HepG2 (cell line): Measurements from ENCODE around the gene EHBP1. TPM values are rescaled to one million over a fixed set of nuclear protein-coding genes. Genes with fewer than 3 reads are reported as not detected.

ENCODE experiments used
- FOXA1 ChIP-seq, 2 experiments: fragments of 450-650 bp in 1 of 2; sonication (generic) in 1 of 2; formaldehyde crosslinking in 1 of 2; IDR thresholded peaks; 2 replicates each; pipeline versions ENCODE4 v1.4.0 to v1.6.1; 2016 to 2020; ENCODE audit warnings: missing genetic modification reagents in 1 of 2
- FOXK2 ChIP-seq: fragments of 450-650 bp; IDR thresholded peaks from 2 replicates; pipeline ENCODE4 v1.6.1; 2016
- MATR3 ChIP-seq: sonication (generic); formaldehyde crosslinking; IDR thresholded peaks from 2 replicates; pipeline ENCODE4 v1.4.0; 2020; ENCODE audit warnings: missing genetic modification reagents
- SRF ChIP-seq: IDR thresholded peaks from 2 replicates; pipeline ENCODE4 v1.6.1; 2011; ENCODE audit warnings: mild to moderate bottlenecking, low read depth, low read length, moderate library complexity
- ZNF225 ChIP-seq: sonication (generic); formaldehyde crosslinking; IDR thresholded peaks from 2 replicates; pipeline ENCODE4 v1.4.0; 2020; ENCODE audit warnings: mild to moderate bottlenecking, missing genetic modification reagents
- ZNF335 ChIP-seq: sonication (generic); formaldehyde crosslinking; IDR thresholded peaks from 2 replicates; pipeline ENCODE4 v1.4.0; 2020; ENCODE audit warnings: missing genetic modification reagents
- ZNF629 ChIP-seq: sonication (generic); formaldehyde crosslinking; conservative IDR thresholded peaks from 2 replicates; pipeline ENCODE4 v1.5.0; 2020; ENCODE audit warnings: missing genetic modification reagents
- polyA plus RNA-seq, 8 experiments: library from polyadenylated mRNA; depleted of rRNA in 3 of 8; stranded (reverse) in 7 of 8; unstranded in 1 of 8; fragments of >200 nt; fragmentation: Illumina TruSeq in 4 of 8; extraction: Trizol in 4 of 8; gene quantifications; 2 replicates each; pipeline versions ENCODE4 v1.2.1 to v1.2.3, GENCODE V29; 2011 to 2016; ENCODE audit warnings: low read depth in 4 of 8, missing spikeins in 1 of 8, mixed read lengths in 1 of 8; ENCODE audit not compliant: insufficient read depth in 1 of 8
- total RNA-seq, 5 experiments: library from RNA; depleted of rRNA; stranded (reverse); fragments of >200 nt; fragmentation: Illumina TruSeq; extraction: Trizol; gene quantifications; 2 replicates each; pipeline ENCODE4 v1.2.3, GENCODE V29; 2016; ENCODE audit warnings: low read depth in 1 of 5
- TF ChIP-seq, protein P1 (sequence below): sonication (generic); formaldehyde crosslinking; IDR thresholded peaks from 2 replicates; pipeline ENCODE4 v1.5.1; 2020; ENCODE audit warnings: mild to moderate bottlenecking, missing genetic modification reagents, borderline replicate concordance
- TF ChIP-seq, protein P2 (sequence below): sonication (generic); formaldehyde crosslinking; IDR thresholded peaks from 2 replicates; pipeline ENCODE4 v1.4.0; 2020; ENCODE audit warnings: mild to moderate bottlenecking, low read depth, missing genetic modification reagents
- TF ChIP-seq, protein P3 (sequence below): sonication (generic); formaldehyde crosslinking; IDR thresholded peaks from 2 replicates; pipeline ENCODE4 v1.4.0; 2020; ENCODE audit warnings: mild to moderate bottlenecking, missing genetic modification reagents
- TF ChIP-seq, protein P4 (sequence below): sonication (generic); formaldehyde crosslinking; IDR thresholded peaks from 2 replicates; pipeline ENCODE4 v1.5.0; 2020; ENCODE audit warnings: mild to moderate bottlenecking, missing genetic modification reagents
- TF ChIP-seq, protein P5 (sequence below): fragments of 450-650 bp; IDR thresholded peaks from 2 replicates; pipeline ENCODE4 v1.6.1; 2017; ENCODE audit warnings: mild to moderate bottlenecking
- TF ChIP-seq, protein P6 (sequence below): sonication (generic); formaldehyde crosslinking; IDR thresholded peaks from 2 replicates; pipeline ENCODE4 v1.9.0; 2022; ENCODE audit warnings: missing genetic modification reagents, mild to moderate bottlenecking, borderline replicate concordance

The EHBP1 gene
- total and polyA plus RNA-seq, 2 of the 13 experiments (the other 11 are each of a cell fraction or from before 2014, with no cell fraction given) = 93.5 to 146 TPM

DNA sequence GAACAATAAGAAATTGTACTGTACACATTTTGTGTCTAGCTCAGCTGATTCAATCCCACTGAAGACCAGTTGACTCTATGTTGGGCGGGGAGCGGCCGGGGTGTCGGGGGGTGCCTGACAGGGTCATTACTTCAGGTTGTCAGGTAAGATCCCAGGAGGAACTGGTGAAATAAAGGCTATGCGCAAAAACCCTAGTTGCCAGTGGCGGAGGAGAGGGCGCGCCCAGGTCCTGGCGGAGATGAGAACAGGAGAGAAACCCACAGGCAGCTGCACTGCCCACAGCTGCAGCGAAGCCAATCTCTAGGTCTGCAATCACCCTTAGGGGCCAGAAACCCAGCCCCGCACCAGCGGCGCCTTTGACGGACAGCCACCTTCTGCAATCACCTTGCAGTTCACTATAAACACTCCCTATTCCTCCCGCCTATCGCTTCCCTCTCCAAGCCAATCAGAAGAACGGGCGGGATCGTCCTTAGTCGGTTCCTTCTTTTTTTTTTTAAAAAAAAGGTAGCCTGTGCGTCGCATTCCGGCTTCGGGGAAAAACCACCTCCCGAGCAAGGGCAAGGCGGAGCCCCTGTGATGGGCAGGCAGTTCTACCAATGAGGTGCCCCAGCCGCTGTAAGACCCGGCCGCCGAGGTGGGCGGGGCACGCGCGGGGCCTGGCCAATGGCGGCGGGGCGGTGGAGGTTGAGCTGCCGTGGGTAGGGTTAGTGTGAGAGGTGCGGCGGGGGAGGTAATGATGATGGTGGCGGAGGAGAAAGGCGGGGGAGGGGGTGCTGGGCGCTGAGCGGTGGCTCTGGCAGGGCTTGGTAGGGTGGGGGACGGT, at the start of gene EHBP1 (continued):
- TF ChIP-seq, protein P1, sequence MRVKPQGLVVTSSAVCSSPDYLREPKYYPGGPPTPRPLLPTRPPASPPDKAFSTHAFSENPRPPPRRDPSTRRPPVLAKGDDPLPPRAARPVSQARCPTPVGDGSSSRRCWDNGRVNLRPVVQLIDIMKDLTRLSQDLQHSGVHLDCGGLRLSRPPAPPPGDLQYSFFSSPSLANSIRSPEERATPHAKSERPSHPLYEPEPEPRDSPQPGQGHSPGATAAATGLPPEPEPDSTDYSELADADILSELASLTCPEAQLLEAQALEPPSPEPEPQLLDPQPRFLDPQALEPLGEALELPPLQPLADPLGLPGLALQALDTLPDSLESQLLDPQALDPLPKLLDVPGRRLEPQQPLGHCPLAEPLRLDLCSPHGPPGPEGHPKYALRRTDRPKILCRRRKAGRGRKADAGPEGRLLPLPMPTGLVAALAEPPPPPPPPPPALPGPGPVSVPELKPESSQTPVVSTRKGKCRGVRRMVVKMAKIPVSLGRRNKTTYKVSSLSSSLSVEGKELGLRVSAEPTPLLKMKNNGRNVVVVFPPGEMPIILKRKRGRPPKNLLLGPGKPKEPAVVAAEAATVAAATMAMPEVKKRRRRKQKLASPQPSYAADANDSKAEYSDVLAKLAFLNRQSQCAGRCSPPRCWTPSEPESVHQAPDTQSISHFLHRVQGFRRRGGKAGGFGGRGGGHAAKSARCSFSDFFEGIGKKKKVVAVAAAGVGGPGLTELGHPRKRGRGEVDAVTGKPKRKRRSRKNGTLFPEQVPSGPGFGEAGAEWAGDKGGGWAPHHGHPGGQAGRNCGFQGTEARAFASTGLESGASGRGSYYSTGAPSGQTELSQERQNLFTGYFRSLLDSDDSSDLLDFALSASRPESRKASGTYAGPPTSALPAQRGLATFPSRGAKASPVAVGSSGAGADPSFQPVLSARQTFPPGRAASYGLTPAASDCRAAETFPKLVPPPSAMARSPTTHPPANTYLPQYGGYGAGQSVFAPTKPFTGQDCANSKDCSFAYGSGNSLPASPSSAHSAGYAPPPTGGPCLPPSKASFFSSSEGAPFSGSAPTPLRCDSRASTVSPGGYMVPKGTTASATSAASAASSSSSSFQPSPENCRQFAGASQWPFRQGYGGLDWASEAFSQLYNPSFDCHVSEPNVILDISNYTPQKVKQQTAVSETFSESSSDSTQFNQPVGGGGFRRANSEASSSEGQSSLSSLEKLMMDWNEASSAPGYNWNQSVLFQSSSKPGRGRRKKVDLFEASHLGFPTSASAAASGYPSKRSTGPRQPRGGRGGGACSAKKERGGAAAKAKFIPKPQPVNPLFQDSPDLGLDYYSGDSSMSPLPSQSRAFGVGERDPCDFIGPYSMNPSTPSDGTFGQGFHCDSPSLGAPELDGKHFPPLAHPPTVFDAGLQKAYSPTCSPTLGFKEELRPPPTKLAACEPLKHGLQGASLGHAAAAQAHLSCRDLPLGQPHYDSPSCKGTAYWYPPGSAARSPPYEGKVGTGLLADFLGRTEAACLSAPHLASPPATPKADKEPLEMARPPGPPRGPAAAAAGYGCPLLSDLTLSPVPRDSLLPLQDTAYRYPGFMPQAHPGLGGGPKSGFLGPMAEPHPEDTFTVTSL (CRISPR knock-in tag) = peak; percentile 74; the same call in 1 of the 2 replicates
- TF ChIP-seq, protein P2, sequence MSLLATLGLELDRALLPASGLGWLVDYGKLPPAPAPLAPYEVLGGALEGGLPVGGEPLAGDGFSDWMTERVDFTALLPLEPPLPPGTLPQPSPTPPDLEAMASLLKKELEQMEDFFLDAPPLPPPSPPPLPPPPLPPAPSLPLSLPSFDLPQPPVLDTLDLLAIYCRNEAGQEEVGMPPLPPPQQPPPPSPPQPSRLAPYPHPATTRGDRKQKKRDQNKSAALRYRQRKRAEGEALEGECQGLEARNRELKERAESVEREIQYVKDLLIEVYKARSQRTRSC = no peak
- TF ChIP-seq, protein P3, sequence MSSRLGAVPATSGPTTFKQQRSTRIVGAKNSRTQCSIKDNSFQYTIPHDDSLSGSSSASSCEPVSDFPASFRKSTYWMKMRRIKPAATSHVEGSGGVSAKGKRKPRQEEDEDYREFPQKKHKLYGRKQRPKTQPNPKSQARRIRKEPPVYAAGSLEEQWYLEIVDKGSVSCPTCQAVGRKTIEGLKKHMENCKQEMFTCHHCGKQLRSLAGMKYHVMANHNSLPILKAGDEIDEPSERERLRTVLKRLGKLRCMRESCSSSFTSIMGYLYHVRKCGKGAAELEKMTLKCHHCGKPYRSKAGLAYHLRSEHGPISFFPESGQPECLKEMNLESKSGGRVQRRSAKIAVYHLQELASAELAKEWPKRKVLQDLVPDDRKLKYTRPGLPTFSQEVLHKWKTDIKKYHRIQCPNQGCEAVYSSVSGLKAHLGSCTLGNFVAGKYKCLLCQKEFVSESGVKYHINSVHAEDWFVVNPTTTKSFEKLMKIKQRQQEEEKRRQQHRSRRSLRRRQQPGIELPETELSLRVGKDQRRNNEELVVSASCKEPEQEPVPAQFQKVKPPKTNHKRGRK = 0 out of 2 replicates have a peak, but pooled peaks have one; percentile 14
- TF ChIP-seq ZNF335 (CRISPR knock-in tag) (no peak; the same call in 1 of the 2 replicates), FOXK2 (peak; percentile 95), SRF (no peak; the same call in 1 of the 2 replicates), ZNF629 (CRISPR knock-in tag) (peak; percentile 12; the same call in 1 of the 2 replicates), MATR3 (CRISPR knock-in tag) (no peak), FOXA1 (IDR thresholded peaks at IDR 0.05) (no peak), FOXA1 (CRISPR knock-in tag; IDR thresholded peaks at IDR 0.05) (no peak; the same call in 1 of the 2 replicates), ZNF225 (CRISPR knock-in tag) (no peak)
- TF ChIP-seq, protein P4, sequence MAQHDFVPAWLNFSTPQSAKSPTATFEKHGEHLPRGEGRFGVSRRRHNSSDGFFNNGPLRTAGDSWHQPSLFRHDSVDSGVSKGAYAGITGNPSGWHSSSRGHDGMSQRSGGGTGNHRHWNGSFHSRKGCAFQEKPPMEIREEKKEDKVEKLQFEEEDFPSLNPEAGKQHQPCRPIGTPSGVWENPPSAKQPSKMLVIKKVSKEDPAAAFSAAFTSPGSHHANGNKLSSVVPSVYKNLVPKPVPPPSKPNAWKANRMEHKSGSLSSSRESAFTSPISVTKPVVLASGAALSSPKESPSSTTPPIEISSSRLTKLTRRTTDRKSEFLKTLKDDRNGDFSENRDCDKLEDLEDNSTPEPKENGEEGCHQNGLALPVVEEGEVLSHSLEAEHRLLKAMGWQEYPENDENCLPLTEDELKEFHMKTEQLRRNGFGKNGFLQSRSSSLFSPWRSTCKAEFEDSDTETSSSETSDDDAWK (CRISPR knock-in tag) = no peak
- TF ChIP-seq, protein P5, sequence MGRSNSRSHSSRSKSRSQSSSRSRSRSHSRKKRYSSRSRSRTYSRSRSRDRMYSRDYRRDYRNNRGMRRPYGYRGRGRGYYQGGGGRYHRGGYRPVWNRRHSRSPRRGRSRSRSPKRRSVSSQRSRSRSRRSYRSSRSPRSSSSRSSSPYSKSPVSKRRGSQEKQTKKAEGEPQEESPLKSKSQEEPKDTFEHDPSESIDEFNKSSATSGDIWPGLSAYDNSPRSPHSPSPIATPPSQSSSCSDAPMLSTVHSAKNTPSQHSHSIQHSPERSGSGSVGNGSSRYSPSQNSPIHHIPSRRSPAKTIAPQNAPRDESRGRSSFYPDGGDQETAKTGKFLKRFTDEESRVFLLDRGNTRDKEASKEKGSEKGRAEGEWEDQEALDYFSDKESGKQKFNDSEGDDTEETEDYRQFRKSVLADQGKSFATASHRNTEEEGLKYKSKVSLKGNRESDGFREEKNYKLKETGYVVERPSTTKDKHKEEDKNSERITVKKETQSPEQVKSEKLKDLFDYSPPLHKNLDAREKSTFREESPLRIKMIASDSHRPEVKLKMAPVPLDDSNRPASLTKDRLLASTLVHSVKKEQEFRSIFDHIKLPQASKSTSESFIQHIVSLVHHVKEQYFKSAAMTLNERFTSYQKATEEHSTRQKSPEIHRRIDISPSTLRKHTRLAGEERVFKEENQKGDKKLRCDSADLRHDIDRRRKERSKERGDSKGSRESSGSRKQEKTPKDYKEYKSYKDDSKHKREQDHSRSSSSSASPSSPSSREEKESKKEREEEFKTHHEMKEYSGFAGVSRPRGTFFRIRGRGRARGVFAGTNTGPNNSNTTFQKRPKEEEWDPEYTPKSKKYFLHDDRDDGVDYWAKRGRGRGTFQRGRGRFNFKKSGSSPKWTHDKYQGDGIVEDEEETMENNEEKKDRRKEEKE = no peak
- TF ChIP-seq, protein P6, sequence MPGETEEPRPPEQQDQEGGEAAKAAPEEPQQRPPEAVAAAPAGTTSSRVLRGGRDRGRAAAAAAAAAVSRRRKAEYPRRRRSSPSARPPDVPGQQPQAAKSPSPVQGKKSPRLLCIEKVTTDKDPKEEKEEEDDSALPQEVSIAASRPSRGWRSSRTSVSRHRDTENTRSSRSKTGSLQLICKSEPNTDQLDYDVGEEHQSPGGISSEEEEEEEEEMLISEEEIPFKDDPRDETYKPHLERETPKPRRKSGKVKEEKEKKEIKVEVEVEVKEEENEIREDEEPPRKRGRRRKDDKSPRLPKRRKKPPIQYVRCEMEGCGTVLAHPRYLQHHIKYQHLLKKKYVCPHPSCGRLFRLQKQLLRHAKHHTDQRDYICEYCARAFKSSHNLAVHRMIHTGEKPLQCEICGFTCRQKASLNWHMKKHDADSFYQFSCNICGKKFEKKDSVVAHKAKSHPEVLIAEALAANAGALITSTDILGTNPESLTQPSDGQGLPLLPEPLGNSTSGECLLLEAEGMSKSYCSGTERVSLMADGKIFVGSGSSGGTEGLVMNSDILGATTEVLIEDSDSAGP (CRISPR knock-in tag) = peak; percentile 74
